ENCODE measurements around the gene ADGRD1.

ADGRD1 gene

DNA sequence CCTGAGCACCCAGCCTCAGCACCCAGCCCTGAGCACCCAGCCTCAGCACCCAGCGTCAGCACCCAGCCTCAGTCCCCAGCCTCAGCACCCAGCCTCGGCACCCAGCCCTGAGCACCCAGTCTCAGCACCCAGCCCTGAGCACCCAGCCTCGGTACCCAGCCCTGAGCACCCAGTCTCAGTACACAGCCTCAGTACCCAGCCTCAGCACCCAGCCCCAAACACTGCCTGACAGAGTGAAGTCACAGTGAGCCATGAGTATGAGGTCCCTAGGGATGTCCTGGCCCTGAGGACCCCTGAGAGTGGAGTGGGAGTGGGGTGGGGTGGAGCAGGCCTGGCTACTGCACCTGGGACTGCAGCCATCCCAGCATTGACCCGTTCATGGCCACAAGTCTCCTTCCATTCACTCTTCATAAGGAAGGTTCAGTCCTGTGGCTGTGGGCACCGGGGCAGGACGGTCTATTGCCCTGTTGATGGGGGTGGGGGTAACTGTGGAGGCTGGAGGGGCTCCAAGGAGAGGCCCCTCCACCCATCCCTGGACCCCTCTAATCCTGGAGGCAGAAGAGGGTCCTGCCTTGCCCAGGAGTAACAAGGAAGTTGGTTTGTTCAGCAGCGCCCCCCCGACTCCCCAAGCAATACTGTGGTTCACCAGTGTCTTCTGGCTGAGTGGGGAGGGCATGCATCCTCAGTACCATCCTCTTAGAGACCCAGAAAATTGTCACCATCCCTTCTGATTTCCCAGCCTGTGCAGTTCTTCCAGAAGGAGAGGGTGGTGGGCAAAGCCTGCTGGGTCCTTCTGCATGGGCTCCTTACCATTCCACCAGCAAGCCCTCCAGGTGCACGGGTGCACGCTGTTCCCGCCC is 140.5 kb downstream of the ADGRD1 start:
- DNase-seq: peak; percentile 12

DNA sequence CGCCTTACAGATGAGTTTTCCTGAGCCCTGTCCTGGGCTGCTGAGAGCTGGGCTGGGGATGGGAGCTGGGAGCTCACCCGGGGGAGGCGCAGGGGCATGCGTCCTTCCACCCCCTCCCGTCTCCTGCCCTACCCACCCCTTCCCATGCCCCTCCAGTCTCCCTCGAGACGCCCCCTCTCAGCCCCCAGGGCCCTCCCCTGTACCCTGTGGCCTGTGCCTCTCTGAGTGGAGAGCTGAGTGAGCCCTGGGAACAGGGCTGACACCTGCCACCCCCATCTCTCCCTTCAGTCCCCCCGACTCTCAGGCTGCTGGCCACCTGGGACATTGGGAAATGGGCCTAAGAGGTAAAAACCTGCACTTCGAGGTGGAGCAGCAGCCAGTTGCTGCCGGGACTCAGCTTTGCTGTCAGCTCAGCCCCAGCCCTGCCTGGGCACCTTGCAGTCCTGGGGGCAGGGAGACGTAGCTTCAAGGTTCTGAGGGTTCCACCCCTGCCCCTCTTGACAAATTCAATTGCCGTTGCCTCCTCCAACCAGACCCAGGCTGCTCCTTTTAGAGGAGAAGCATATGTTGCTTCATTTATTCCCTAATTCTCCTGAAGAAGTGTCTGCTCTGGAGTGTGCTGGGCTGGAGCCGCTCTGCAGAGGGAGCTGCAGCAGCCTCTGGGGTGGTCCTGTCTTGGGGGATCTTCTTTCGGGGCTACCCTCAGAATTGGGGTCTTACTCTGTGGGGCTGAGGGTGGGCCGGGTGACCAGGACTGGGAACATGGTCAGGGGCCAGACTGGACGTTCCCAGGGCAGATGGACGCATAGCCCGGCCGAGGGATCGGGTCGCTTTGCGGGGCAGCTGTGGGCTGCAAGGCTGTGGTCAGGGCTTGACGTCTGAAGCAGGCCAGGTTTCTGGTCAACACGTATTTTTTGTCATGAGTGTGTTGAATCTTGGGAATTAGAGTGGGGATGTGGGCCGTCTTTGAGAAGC is 141.4 kb downstream of the ADGRD1 start:
- DNase-seq: peak; percentile 9

DNA sequence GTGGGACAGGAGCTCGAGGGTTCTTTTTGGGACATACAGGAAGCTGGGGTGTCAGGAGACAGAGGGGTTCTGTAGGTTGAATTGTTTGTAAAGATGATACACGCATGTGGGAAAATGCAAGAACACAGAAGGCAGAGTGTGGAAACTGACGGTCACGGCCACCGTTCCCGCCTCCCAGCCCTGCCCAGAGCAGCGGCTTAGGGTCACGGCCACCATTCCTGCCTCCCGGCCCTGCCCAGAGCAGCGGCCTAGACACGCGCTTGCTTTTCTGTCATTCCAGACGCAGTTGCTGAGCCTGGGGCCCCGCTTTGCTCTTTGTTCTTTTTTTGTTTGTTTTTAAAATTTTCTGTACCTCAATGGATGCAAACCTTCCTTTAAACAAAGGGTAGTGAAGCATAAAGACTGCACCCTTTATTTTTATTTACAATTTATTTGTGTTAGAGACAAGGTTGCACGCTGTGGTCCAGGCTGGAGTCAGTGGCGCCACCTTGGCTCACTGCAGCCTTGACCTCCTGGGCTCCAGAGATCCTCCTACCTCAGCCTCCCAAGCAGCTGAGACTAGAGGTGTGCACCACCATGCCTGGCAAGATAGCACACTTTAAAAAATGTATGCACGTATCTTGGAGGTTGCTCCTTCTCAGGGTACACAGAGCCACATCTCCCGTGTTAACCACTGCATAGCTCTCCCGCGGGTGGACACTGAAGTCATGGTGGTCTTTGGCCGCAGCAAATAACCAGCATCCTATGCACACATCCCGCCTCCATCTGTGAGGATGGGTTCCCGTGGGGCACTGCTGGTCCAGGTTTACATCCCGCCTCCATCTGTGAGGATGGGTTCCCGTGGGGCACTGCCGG is 142.3 kb downstream of the ADGRD1 start:
- peak; percentile 12 for DNase-seq

DNA sequence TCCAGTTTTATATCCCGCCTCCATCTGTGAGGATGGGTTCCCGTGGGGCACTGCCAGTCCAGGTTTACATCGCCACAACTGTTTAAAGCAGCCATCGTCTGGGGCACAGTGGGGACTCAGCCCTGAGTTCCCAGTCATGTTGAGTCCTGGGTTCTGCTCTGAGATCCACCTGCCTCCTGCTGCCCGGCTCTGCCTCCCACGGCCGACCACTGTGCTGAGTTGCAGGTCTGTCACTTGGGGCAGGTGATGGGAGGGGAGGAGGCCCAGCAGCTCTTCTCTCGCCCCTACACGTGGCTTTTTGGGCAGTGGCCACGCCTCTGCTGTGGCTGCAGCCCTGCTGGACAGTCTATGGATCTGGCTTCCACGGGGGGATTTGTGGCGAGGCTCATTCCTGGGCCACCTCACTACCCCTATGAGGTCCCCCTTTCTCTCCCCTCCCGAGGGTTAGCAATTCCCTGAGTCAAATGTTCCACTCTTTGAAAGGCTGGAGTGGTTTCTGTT is 143.0 kb downstream of the ADGRD1 start:
- DNase-seq: peak; percentile 15

DNA sequence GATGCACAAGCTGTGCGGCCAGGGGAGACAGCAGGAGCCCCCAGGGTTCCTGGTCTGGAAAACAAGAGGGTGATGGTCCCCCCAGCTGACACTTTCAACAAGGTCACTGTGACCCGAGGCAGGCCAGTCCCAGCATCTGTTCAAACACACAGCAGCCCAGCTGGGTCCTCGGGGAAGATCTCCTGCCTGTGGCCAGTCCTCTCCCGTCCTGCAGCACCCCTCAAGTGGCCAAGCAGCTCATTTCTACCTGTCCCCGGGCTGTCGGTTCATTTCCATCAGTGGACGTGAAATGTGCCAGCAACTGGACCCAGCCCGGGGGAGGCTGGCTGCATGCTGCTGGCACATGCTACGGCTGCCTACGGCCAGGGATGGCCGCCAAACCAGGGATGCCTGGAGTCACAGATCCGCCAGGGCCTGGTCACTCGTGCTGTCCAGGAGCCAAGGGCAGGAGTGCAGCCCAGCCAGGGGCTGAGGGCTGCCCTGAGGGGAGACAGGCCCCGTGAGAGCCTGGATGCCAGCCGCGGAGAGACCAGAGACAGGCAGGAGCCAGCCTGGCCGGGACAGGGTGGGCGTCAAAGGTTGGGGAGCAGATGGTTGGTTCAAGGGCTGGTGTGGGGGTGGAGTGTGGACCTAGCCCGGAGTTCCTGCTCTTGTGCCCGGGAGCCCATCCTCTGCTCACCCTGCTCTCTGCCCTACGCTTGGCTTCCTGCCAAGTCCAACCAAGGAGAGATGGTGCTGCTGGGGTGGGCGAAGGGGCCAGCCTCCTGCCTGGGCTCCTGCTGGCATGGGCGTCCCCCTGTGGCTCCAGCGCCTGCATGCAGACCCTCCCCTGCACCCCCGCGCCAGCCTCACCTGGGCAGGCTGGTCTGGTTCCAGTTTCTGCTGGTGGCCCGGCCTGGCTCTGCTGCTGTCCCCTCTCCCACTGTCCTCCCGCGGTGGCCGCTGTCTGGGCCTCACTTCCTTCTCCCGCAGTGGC is 143.8 kb downstream of the ADGRD1 start:
- DNase-seq: peak; percentile 23

DNA sequence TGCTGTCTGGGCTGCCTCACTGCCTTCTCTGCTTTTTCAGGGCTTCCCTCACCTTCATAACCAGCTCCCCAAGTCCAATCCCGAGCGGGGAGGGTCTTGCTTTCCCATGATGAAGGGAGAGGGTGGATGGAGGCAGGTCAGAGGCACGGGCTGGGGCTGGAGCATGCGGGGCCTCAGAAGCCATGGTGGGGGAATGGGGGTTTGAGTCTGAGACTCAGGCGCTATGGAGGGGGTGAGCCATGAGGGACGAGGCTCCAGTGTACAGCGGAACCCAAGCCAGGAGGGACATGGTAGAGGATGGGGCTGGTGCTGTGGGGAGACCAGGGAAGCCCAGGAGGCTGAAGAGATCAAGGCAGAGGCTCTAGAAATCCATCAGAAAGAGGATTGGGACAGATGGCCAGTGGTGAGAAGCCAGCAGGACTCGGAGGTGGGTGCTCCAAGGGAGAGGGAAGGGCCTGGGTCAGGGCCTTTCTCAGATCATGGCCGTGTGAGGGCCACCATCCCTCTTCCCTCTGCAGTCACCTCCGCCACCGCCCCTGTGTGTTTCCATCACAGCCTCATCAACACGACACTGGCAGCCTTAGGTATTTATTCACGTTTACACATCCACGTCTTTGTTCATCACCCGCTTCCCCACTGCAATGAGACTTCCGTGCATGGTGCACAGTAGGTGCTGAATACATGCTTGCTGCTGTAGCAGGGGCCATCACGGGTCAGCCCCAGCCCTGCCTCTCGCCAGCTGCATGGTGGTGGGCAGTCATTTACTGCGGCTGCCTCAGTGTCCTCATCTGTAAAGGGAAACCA is 144.7 kb downstream of the ADGRD1 start:
- peak; percentile 13 for DNase-seq

DNA sequence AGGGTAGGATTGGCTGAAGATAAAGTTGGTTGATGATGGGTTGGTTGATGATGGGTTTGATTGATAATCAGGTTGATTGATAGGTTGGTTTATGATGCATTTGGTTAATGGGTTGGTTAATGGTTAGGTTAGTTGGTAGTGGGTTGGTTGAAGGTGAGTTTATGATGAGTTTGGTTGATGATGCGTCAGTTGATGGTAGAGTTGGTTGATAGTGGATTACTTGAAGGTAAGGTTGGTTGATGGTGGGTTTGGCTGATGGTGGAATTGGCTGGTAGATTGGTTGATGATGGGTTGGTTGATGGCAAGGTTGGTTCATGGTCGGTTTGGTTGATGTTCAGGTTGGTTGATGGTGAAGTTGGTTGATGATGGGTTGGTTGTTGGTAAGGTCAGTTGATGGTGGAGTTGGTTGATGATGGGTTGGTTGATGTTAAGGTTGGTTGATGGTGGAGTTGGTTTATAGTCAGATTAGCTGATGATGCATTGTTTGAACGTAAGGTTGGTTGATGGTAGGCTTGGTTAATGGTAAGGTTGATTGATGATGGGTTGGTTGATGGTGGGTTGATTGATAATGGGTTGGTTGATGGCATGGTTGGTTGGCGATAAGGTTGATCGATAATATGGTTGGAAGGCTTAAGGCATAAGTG is 146.4 kb downstream of the ADGRD1 start:
- no peak for DNase-seq

DNA sequence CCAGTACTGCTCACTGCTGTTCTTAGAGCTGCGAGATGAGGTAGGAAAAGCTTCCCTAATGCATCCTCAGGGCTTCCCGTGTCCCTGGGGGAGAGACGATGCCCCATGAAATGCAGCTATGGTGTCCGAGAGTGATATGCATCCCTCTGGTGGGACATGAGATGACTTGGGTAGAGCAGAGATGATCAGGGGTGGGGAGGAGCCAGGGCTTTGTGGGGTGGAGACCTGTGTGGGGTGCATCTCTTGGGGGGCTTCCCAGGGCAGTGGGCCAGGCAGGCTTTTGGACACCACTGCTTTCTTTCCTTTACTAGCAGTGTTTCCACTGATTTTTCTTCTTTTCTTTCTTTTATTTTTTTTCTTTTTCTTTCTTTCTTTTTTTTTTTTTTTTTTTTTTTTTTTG is 147.3 kb downstream of the ADGRD1 start:
- DNase-seq: peak; percentile 4

DNA sequence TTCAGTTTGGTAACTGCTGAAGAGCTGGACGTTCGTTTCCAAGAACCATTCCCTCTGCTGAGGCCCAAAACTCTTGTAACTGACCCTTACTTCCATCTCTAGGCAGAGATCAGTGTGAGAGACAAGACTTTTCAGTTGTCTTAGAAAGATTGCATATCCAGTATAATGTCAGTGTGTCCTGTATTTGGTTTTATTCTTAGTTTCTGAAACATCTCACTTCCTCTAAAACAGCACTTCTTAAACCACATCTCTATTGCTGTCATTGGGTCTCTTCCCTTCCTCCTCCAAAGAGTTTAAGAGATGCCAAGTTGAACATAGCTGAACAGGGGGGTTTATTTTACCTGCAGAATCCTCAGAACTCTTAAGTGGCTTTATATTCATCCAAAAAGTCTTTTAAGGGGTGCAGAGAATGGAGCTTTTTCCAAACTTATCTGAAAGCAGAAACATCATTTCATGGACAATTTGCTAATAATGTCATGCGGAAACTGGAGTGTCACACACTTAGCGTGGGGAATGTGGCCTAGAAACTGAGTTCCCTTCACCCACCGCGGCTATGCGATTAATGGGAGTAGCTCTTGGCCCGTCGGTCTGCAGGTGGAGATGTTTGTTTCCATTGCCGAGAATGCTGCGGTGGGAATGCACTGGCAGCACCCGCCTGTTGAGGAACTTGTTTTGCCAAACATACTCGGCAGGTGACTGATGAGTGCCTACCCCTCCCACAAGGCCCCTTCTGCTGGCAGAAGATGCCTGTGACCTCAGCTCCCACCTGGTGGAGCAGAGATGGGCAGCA is 148.2 kb downstream of the ADGRD1 start:
- peak; percentile 16 for DNase-seq

DNA sequence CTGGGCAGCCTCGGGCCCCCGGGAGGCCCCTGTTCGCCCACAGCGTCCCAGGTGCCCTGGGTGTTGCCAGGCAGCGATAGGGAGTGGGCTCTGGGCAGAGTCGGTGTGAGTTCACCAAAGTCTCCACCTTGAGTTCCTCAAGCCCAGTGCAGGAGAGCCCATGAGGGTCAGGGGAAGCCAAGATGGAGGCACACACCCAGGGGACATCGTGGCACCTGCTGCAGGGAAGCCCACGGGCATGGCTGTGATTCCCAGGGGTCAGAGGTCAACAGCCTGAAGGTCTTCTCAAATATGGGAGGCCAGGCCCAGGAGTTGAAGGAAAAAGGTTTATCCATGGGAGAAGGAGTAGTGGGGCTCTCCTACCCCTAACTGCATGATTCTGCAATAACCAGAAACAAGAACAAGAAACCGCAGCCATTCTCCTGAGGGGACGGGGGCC is 148.8 kb downstream of the ADGRD1 start:
- no peak for DNase-seq

DNA sequence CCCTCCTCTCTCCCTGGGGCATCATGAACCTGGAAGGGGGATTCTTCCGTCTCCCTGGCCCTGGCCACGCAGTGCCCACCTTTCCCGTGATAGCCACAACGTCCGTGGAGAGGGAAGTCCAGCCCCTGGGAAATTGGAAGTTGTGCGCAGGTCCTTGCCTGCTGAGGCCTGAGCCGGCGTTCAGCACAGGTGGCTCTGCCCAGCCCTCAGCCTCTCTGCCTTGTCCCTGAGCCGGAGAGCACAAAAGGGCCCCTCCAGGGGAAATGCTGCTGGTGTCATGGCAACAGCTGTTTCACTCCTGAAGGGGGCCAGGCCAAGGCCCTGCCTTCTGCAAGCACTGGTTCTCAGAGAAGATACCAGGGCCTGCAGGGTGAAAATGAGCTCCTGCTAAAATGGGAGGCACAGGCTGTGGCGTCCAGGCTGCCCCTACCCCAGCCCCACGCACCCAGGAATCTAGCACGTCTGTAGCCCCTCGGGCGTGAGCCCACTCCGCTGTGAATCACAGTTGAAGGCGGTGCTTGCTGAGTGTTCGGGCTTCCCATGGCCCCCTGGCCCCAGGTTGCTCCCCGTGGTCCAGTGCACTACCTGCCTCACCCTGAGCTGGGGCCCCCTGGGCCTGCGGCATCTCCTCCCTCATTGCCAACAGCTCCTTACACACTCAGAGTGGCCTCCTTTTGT is 149.4 kb downstream of the ADGRD1 start:
- peak; percentile 19 for DNase-seq

DNA sequence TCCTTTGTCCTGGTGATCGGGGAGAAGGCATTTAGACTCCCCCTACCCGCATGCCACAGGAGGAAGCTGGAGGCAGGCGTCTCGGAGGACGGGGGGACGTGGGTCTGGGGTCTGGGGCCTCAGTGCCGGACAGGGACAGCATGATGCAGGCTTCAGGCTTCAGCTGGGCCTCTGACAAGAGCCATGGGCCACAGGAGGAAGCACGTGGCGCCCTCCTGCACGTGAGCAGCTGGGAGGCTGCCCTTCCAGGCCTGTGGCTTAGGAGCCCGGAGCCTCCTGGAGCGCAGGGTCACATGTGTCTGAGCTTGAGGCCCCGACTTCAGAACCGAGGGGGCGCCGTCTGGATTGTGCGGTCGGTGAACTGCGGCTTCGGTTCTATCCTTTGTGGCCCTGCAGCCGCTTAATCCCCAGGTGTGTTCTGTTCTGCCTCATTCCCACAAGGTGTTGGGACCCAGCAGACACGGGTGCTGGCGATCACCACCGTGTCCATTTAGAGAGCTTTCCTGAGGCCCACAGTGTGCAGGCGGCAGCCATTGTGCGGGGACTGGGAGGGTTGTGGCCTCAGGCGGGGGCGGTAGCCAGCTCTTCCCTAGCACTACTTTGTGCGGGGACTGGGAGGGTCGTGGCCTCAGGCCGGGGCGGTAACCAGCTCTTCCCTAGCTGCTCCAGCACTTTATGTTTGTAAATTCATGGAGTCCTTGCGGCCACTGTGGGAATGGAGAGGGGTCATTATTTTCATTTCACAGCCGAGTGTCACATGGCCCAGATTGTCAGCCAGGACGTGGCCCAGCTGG is 150.2 kb downstream of the ADGRD1 start:
- DNase-seq: peak; percentile 17

DNA sequence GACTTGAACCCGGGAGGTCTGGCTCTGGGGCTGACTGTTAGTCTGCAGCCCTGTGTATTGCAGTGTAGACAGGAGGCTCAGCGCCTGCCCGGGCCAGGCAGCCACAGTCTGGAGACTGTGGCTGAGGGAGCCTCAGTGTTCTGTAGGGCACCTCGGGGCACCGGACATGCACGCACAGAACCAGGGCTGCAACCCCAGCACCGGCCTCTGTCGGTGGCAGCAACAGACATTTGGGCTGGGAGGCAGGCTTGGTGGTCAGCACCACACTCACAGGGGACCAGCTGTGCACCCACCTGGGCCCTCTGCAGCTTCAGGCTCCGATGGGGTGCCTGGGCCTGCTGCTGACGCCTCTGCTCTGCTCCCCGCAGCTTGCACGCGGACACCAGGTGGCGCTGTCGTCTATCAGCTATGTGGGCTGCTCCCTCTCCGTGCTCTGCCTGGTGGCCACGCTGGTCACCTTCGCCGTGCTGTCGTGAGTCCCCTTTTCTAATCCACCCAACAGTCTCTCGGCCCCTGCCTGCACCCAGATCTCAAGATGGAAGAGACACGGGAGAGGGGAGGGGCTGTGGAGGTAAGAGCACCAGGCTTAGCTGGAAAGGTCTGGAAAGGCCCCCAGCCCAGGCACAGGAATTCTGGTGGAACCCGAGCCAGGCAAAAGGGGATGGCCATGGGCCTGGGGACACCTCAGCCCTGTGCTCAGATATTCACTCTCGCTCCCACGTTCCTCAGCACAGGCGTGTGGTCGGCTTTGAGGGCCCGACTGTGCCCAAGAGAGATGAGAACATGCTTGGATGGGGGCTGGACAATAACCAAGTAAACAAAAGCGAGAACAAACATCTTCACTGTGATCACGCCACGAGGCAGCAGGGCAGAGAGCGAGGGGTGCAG is 151.0 kb downstream of the ADGRD1 start:
- peak; percentile 88 for DNase-seq

DNA sequence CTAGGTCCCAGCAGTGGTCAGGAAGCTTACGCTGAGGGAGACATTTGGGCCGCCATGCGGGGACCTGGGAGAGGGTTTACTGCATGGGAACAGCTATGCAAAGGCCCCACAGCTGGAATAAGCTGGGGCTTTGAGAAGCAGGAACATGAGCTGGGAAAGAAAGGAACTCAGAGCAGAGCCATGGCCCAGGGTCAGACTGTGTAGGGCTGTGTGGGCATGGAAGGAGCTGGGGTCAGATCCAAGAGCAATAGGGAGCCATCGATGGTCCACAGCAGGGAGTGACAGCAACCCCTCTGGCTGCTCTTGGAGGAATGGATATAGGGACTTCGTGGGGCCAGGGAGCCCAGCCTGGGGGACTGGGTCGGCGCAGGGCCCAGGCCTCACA is 151.6 kb downstream of the ADGRD1 start:
- DNase-seq: peak; percentile 12

DNA sequence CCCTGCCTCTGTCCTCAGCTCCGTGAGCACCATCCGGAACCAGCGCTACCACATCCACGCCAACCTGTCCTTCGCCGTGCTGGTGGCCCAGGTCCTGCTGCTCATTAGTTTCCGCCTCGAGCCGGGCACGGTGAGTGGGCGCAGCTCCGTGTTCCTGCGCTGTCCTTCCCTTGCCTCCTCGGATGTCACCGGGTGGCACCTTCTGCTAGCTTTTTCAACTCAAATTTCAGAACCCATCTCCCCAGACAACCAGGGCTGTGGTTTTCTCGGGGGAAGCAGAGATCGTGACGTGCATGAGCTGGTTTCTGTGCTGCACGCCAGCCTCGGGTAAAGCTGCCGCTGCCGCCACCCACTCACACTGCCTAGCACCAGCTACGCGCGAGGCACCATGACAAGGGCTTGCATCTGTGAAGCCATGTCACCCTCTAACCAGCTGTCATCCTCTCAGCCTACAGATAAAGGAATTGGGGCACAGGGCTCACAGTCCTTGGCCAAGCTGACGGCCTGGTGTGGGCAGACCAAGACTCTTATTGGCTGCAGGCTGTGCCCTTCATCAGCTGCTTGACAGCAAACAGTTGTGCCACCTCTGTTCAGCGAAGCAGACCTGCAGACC is 152.1 kb downstream of the ADGRD1 start:
- peak; percentile 24 for DNase-seq
